ENCODE data around the gene ATP2C1. TPM values are rescaled to one million over a fixed set of nuclear protein-coding genes. Genes with fewer than 3 reads are reported as not detected.
"Not testable (repeated sequence)": the region's sequence is repeated elsewhere in the genome, so short reads cannot be mapped to it uniquely, and the experiment has no call there.

ATP2C1 gene
- total RNA-seq, 1 donor from 2014 or later: 161 TPM

DNA sequence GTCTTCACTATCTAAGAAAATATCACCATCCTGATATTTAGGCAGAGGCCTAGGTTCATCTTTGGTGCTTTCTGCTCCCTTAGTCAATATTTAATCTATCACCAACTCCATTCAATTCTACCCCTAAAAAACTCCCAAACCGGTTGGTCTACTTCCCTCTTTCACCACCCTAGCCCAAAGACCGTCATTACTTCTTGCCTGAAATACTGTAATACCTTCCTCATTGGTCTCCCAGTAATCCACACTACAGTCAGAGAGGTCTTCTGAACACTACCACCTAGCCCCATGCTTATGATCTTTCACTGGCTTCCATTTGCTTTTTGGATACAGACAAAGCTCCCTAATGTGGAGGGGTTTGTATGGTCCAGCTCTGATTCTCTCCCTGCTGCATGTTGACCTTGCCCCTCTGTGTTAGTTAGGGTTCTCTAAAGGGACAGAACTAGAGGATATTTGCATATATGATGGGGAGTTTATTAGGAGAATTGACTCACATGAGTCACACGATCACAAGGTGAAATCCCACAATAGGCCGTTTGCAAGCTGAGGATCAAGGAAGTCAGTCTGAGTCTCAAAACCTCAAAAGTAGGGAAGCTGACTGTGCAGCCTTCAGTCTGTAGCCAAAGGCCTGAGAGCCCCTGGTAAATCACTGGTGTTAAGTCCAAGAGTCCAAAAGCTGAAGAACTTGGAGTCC, 36.4 kb upstream of the ATP2C1 start:
- Histone ChIP-seq H3K9ac (no peak overlapping the region), H3K27me3 (no peaks in the 10 kb centered on the region), H3K9me3 (ENCODE audit: low read depth) (no peaks in the 10 kb centered on the region), H3K4me2 (no peak overlapping the region), H3F3A (ENCODE audit: low read depth) (no peaks in the 10 kb centered on the region), H3K27ac (no peak overlapping the region), H4K20me1 (ENCODE audit: low read depth) (no peaks in the 10 kb centered on the region), H3K36me3 (no peaks in the 10 kb centered on the region), H3K4me1 (peaks cover 7% of the 10 kb centered on the region), H2AFZ (replicated peaks) (no peak overlapping the region), H3K4me3 (no peak overlapping the region), H3K79me2 (ENCODE audit: low read depth) (no peaks in the 10 kb centered on the region)
- no peaks in the 10 kb centered on the region for H3K4me1 Mint-ChIP-seq
- no peaks in the 10 kb centered on the region for H3K27me3 Mint-ChIP-seq (ENCODE audit: insufficient read depth, low read depth)
- H3K9me3 Mint-ChIP-seq: no peaks in the 10 kb centered on the region
- H3K27ac Mint-ChIP-seq: no peak overlapping the region
- TF ChIP-seq CTCF (IDR thresholded peaks at IDR 0.05): no peak
- no peak for TF ChIP-seq EZH2phosphoT487 (IDR thresholded peaks at IDR 0.05)
- TF ChIP-seq EZH2 (IDR thresholded peaks at IDR 0.05): no peak
- no peak for DNase-seq (ENCODE audit: low spot score)
- H3K36me3 Mint-ChIP-seq: no peaks in the 10 kb centered on the region
- H3K4me3 Mint-ChIP-seq: no peak overlapping the region

GRCh38 chr3:130862130-130862529, 31.8 kb upstream of the ATP2C1 start:
- not testable (repeated sequence) for H3K4me1 ChIP-seq; H3K4me3 ChIP-seq; DNase-seq (ENCODE audit: low spot score); H3K79me2 ChIP-seq (ENCODE audit: low read depth); H2AFZ ChIP-seq (replicated peaks); H3K9me3 ChIP-seq (ENCODE audit: low read depth); H3K27ac Mint-ChIP-seq; H3K9me3 Mint-ChIP-seq; H3K9ac ChIP-seq; H3K36me3 ChIP-seq; H3K27me3 Mint-ChIP-seq (ENCODE audit: insufficient read depth, low read depth); H3K36me3 Mint-ChIP-seq; H3K27ac ChIP-seq; H3K4me2 ChIP-seq; H3K4me3 Mint-ChIP-seq; H3K27me3 ChIP-seq; H4K20me1 ChIP-seq (ENCODE audit: low read depth); H3K4me1 Mint-ChIP-seq; H3F3A ChIP-seq (ENCODE audit: low read depth)

GRCh38 chr3:130865489-130865888, 28.4 kb upstream of the ATP2C1 start:
- Histone ChIP-seq H3K36me3 (no peaks in the 10 kb centered on the region), H3K4me3 (no peak overlapping the region), H4K20me1 (ENCODE audit: low read depth) (no peaks in the 10 kb centered on the region), H3K27me3 (no peaks in the 10 kb centered on the region), H3K9me3 (ENCODE audit: low read depth) (no peaks in the 10 kb centered on the region), H2AFZ (replicated peaks) (no peak overlapping the region), H3F3A (ENCODE audit: low read depth) (no peaks in the 10 kb centered on the region), H3K27ac (no peak overlapping the region), H3K9ac (no peak overlapping the region), H3K4me1 (peaks cover 4% of the 10 kb centered on the region), H3K79me2 (ENCODE audit: low read depth) (no peaks in the 10 kb centered on the region), H3K4me2 (no peak overlapping the region)
- H3K4me1 Mint-ChIP-seq: no peaks in the 10 kb centered on the region
- no peak for DNase-seq (ENCODE audit: low spot score)
- peaks cover 2% of the 10 kb centered on the region for H3K27me3 Mint-ChIP-seq (ENCODE audit: insufficient read depth, low read depth)
- H3K36me3 Mint-ChIP-seq: no peaks in the 10 kb centered on the region
- peaks cover 2% of the 10 kb centered on the region for H3K9me3 Mint-ChIP-seq
- no peak overlapping the region for H3K4me3 Mint-ChIP-seq
- no peak for TF ChIP-seq EZH2phosphoT487 (IDR thresholded peaks at IDR 0.05)
- no peak for TF ChIP-seq EZH2 (IDR thresholded peaks at IDR 0.05)
- no peak for TF ChIP-seq CTCF (IDR thresholded peaks at IDR 0.05)
- no peak overlapping the region for H3K27ac Mint-ChIP-seq

GRCh38 chr3:130866327-130866726, 27.6 kb upstream of the ATP2C1 start:
- Histone ChIP-seq H3K79me2 (ENCODE audit: low read depth) (no peaks in the 10 kb centered on the region), H4K20me1 (ENCODE audit: low read depth) (no peaks in the 10 kb centered on the region), H3K4me3 (no peak overlapping the region), H3K9ac (no peak overlapping the region), H3K36me3 (no peaks in the 10 kb centered on the region), H2AFZ (replicated peaks) (no peak overlapping the region), H3F3A (ENCODE audit: low read depth) (no peaks in the 10 kb centered on the region), H3K27me3 (no peaks in the 10 kb centered on the region), H3K27ac (no peak overlapping the region), H3K4me2 (no peak overlapping the region), H3K9me3 (ENCODE audit: low read depth) (no peaks in the 10 kb centered on the region), H3K4me1 (peaks cover 4% of the 10 kb centered on the region)
- no peaks in the 10 kb centered on the region for H3K4me1 Mint-ChIP-seq
- H3K4me3 Mint-ChIP-seq: no peak overlapping the region
- no peak overlapping the region for H3K27ac Mint-ChIP-seq
- no peaks in the 10 kb centered on the region for H3K36me3 Mint-ChIP-seq
- peaks cover 2% of the 10 kb centered on the region for H3K27me3 Mint-ChIP-seq (ENCODE audit: insufficient read depth, low read depth)
- no peak for TF ChIP-seq EZH2phosphoT487 (IDR thresholded peaks at IDR 0.05)
- no peak for DNase-seq (ENCODE audit: low spot score)
- H3K9me3 Mint-ChIP-seq: peaks cover 2% of the 10 kb centered on the region
